Rectal smooth muscle tissue (tissue), 1 donor: ENCODE data around the gene UFD1.

Experiments used
- H3K27ac ChIP-seq: one replicate; pipeline ENCODE4 v1.7.0; 2013; ENCODE audit warnings: low read depth, low read length, inconsistent platforms
- H3K27me3 ChIP-seq: one replicate; pipeline ENCODE4 v1.7.0; 2013; ENCODE audit warnings: low read length; ENCODE audit not compliant: control insufficient read depth, insufficient read depth
- H3K36me3 ChIP-seq: one replicate; pipeline ENCODE4 v1.7.0; 2013; ENCODE audit warnings: low read length; ENCODE audit not compliant: control insufficient read depth, insufficient read depth
- H3K4me1 ChIP-seq: one replicate; pipeline ENCODE4 v1.7.0; 2013; ENCODE audit warnings: low read length; ENCODE audit not compliant: control insufficient read depth, insufficient read depth
- H3K4me3 ChIP-seq: one replicate; pipeline ENCODE4 v1.7.0; 2013; ENCODE audit warnings: low read length
- H3K9ac ChIP-seq: one replicate; pipeline ENCODE4 v1.7.0; 2013; ENCODE audit warnings: low read length

UFD1 gene

DNA sequence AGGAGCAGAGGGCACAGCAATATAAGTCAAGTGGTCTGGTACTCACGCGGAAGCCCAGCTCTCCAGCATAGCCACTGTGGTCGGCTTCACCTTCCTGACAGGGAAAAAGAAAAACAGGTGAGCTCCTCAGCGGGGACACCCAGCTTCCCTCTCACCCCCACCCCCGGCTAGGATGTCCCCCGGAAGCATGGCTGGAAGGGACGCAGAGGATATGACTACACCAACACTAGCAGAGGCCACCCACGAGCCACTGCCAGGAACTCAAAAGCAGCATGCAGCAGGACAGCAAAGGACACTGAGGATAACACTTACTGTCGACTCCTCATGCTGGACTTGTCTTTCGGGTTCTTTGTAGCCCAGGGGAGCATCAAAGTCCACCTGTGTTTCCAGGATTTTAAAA is 22.5 kb downstream of the UFD1 start:
- peaks cover 17% of the 10 kb centered on the region for H3K36me3 ChIP-seq

DNA sequence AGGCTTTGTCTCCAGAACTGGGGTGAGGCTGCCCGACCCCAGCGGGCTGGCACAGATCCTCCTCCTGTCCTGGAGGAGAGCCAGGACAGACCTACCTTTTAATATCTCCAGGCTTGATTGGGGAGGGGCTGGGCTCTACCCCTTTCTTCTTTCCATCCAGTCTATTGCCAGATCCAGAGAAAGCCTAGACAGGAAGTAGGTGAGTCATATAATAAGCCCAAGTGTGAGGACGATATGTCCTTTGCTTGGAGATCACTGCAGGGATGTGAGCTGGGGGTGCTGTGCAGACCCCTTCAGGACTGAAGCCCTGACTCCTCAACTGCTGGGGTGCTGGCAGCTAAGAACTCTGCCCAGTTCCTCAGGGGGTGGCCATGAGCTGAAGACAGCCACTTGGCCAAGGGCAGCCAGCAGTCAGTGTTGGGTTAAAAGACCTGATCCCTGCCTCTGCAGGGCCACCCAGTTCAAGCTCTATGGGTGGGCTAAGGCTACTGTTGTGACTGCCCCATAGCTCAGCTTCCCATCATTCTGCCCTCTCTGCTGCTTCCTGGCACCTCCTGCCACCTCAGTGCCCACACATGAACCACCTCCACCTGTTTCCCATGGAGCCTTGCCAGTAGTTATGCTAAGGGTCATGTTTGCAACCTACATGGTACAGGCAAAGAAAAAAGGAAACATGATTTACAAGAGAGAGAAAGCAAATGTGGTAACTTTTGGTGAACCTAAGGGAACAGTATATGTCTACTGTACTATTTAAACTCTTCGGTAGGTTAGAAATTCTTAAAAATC is 23.2 kb downstream of the UFD1 start:
- no peaks in the 10 kb centered on the region for H3K4me1 ChIP-seq
- no peak overlapping the region for H3K4me3 ChIP-seq
- no peak overlapping the region for H3K27ac ChIP-seq
- peaks cover 17% of the 10 kb centered on the region for H3K36me3 ChIP-seq
- no peak overlapping the region for H3K9ac ChIP-seq
- H3K27me3 ChIP-seq, result no peaks in the 10 kb centered on the region

More for the DNA sequence above, 22.5 kb downstream of the UFD1 start:
- no peaks in the 10 kb centered on the region for H3K27me3 ChIP-seq
- H3K4me1 ChIP-seq, result no peaks in the 10 kb centered on the region
- H3K27ac ChIP-seq, result no peak overlapping the region
- H3K4me3 ChIP-seq, result no peak overlapping the region
- H3K9ac ChIP-seq, result no peak overlapping the region

DNA sequence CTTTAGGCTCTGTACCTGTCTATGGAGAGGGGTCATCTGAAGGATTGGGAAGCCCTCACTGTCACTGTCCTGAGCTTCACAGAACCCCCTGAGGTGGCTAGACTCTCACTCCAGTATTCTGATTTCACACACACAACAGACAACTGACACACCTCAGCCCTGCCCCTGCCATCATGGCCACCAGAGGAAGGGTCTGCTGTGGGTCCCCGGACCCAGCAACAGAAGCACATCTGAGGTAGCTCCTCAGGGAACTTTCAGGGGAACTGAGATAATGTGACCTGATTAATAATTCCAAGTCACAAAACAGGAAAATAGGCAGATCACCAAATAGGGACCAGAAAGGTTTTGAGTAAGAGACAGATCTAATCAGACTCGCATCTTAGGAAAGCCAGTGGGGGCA is 24.0 kb downstream of the UFD1 start:
- Histone ChIP-seq H3K4me3 (no peak overlapping the region), H3K36me3 (peaks cover 17% of the 10 kb centered on the region), H3K27ac (no peak overlapping the region), H3K27me3 (no peaks in the 10 kb centered on the region), H3K4me1 (no peaks in the 10 kb centered on the region), H3K9ac (no peak overlapping the region)

DNA sequence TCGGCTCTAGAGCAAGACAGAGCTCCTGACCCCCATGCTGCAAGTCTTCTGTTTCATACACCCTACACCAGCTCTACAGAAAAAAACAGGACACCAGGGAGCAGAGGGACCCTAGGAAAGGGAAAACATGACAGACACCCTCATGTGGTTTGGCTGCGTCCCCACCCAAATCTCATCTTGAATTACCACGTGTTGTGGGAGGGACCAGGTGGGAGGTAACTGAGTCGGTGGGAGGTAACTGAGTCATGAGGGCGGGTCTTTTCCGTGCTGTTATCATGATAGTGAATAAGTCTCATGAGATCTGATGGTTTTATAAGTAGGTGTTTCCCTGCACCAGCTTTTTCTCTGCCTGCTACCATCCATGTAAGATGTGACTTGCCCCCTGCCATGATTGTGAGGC is 24.8 kb downstream of the UFD1 start:
- Histone ChIP-seq H3K4me1 (no peaks in the 10 kb centered on the region), H3K4me3 (no peak overlapping the region), H3K27ac (no peak overlapping the region), H3K36me3 (peaks cover 17% of the 10 kb centered on the region), H3K9ac (no peak overlapping the region), H3K27me3 (no peaks in the 10 kb centered on the region)

DNA sequence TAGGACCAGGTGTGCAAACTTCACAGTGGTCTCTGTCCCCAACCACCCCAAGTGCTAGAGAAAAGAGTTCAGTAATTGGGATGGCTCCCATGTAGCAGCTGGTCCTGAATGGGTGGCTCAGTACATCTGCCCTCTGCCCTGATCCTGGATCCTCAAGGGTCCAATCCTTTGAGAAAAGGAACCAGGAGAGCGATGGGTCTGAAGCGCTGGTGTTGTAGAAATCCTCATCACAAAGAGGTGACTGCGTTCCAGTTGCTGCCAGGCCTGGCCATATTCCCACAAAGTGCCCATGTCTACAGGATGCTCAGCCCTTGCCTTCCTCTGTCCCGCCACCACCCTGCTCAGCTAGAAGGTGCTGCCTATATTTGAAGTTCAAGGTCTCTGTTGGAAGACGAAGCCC is 25.3 kb downstream of the UFD1 start:
- H3K27ac ChIP-seq, result no peak overlapping the region
- H3K4me3 ChIP-seq, result no peak overlapping the region
- H3K4me1 ChIP-seq, result no peaks in the 10 kb centered on the region
- peaks cover 17% of the 10 kb centered on the region for H3K36me3 ChIP-seq
- H3K9ac ChIP-seq, result no peak overlapping the region
- no peaks in the 10 kb centered on the region for H3K27me3 ChIP-seq

DNA sequence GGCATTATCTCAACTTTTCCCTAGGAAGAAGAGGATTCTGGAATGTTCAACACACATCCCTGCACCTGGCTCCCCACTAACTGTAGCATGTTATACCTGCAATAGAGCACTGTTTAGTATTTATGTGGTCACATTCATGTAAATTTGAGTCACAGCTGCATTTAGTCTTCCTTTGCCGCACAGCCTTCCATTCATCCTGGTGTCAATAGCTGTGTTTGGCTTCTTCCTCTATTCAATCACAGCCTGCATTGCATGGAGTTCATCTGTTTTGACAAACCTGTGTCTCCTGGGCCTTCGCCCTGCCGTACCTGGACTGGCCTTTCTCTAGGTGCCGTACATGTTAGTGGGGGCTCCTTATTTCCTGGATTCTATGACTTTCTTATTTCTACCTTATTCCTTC is 27.4 kb downstream of the UFD1 start:
- Histone ChIP-seq H3K36me3 (peaks cover 12% of the 10 kb centered on the region), H3K9ac (no peak overlapping the region), H3K27me3 (no peaks in the 10 kb centered on the region), H3K4me1 (peaks cover 1% of the 10 kb centered on the region), H3K4me3 (no peak overlapping the region), H3K27ac (no peak overlapping the region)

DNA sequence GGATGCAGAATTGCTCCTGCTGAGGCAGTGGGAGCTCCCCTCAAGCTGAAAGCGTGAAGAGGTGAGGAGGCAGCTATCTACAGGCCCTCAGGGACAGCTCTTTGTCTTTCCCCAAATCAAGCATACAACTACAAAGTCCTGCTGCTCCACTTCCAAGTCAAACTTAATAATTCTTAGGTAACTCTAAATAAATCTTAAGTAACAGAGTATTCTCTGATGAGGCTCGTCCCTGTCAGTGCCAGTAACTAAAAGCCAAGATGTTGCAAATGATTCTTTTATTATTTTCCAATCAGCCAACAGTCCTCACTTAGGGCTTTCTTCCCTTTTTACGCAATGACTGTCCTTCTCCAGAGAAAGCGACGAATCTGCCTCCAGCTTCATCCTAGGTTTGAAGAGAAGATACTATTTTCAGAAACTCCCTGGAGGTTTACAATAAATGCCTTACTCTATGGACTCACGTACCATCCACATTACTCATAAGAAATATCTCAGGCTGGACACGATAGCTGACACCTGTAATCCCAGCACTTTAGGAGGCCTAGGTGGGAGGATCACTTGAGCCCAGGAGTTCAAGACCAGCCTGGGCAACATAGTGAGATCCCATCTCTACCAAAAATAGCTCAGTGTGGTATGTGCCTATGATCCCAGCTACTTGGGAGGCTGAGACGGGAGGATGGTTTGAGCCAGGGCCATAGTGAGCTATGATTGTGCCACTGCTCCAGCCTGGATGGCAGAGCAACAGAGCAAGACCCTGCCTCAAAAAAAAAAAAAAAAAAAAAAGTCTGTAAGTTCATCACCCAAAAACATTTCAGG is 28.4 kb downstream of the UFD1 start:
- no peak overlapping the region for H3K9ac ChIP-seq
- peaks cover 4% of the 10 kb centered on the region for H3K36me3 ChIP-seq

DNA sequence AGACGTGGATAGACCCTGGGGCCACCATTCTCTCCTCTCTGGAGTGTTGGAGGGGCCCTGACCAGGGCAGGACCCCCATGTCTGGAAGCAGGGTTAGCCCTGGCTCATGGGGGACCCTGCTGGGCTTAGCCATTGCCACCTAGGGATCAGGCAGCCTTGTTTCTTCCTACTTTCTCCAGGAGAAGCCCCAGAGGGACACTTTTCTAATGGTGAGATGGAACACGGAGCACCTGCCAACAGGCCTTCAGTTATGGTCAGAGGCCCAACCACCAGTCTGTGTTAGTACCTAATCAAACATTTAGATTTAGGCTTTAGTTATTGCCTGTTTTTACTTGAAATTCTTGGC is 29.6 kb downstream of the UFD1 start:
- no peak overlapping the region for H3K27ac ChIP-seq
- peaks cover 5% of the 10 kb centered on the region for H3K4me1 ChIP-seq
- H3K9ac ChIP-seq, result no peak overlapping the region
- H3K4me3 ChIP-seq, result no peak overlapping the region
- H3K36me3 ChIP-seq, result peaks cover 4% of the 10 kb centered on the region
- no peaks in the 10 kb centered on the region for H3K27me3 ChIP-seq

More for the DNA sequence above, 28.4 kb downstream of the UFD1 start:
- no peak overlapping the region for H3K4me3 ChIP-seq
- H3K4me1 ChIP-seq, result peaks cover 5% of the 10 kb centered on the region
- H3K27ac ChIP-seq, result no peak overlapping the region
- no peaks in the 10 kb centered on the region for H3K27me3 ChIP-seq

DNA sequence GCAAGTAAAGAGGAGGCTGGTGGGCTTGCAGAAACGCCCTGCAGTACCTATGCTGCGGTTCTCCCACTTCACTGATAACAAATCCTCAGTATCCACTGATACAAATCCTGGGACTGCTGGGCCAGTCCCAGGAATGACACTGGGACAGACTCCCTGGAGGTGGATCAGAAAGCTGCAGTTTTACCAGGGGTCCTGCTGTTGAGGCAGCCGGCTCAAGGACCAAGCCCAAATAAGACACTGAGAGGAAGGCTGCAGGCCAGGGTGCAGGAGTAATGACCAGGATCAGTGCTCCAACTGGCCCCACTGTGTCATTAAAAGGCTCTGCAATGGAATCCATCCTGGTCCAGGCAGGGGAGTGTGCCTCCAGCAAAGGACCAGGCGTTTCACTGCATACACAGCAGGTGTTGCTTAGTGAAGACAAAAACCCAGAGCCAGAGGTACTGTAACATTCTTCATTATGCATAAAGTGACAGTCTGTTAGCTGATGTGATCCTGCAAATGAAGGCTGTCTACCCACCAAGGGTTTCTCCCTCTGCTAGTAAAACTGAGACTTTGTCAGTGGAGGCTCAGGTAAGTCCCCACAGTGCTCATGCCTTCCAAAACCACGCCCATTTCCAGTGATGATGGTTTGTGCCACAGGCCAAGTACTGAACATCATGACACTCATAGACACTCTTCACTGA is 30.1 kb downstream of the UFD1 start:
- peaks cover 7% of the 10 kb centered on the region for H3K36me3 ChIP-seq
- H3K27ac ChIP-seq, result no peak overlapping the region
- H3K9ac ChIP-seq, result no peak overlapping the region
- H3K4me1 ChIP-seq, result peaks cover 5% of the 10 kb centered on the region
- H3K27me3 ChIP-seq, result no peaks in the 10 kb centered on the region
- no peak overlapping the region for H3K4me3 ChIP-seq

DNA sequence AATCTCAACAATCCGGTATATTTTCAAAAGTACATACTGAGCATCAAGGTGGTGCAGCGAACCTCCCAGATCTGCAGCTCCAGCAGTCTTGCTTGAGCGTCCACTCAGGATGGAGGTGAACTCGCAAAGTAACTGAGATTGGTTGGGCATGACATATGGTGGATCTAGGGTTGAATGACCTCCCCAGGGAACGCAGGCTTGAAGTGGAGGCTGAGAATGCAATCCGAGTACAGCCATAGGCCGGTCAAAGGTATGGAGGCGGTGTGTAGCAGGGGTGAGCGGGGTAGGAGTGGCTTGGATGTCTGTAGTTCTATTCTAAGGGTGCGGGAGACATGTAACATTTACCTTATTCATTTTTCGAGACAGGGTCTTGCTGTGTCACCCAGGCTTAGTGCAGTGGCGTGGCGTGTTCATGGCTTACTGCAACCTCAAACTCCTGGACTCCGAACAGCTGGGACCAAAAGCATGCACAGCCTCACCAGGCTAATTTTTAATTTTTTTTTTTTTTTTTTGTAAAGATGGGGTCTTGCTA is 30.9 kb downstream of the UFD1 start:
- H3K4me3 ChIP-seq, result peak overlapping the region; percentile 73
- H3K27me3 ChIP-seq, result no peaks in the 10 kb centered on the region
- peak overlapping the region; percentile 83 for H3K27ac ChIP-seq
- peaks cover 5% of the 10 kb centered on the region for H3K4me1 ChIP-seq
- H3K36me3 ChIP-seq, result peaks cover 10% of the 10 kb centered on the region
- H3K9ac ChIP-seq, result peak overlapping the region; percentile 14

DNA sequence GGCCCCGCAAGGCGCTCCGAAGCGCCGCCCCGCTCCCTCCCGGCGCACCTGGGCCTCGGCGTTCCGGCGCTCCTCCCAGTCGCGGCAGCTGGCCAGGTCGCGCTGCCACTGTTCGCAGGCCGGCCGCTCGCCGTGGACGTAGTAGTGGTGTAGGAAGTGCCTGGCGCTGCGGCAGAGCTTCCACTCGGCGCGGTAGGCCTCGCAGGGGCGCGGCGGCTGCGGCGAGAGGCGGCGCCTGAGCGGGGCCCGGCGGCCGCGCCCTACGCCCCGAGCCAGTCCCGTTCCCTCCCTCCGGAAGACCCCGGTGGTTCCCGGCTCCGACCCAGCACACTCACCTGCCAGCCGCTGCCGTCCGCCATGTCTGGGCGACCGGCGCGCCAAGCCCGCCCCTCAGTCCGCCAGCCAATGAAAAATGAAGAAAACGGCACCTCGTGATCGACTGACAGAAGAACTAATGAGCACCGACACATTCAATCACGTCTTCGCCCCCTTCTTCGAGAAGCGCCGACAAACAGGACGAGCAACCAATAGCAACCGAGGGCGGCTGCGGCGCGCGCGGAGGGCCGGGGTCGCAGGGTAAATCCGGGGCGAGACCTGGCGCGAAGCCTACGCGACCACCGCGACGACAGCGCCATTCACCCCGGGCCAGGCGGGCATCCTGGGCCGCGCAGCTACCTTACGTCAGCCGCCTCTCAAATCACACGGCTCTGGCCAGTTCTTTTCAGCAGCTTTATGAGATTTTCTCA is 31.5 kb downstream of the UFD1 start, which contains the start of gene C22orf39:
TSS of gene C22orf39 (minus strand) at position 382 of the 746 bp plus-strand sequence. CDS start at position 359, 23 bp downstream.
- peak within 1 kb of the TSS; percentile 83 for H3K27ac ChIP-seq
- H3K36me3 ChIP-seq, result peaks cover 8% of the 10 kb centered on the region
- peak within 1 kb of the TSS; percentile 39 for H3K9ac ChIP-seq
- H3K27me3 ChIP-seq, result no peaks in the 10 kb centered on the region
- peak within 1 kb of the TSS; percentile 73 for H3K4me3 ChIP-seq
- peaks cover 5% of the 10 kb centered on the region for H3K4me1 ChIP-seq
